GM23338 (cell line): ENCODE data around the gene SLAMF8. TPM values are rescaled to one million over a fixed set of nuclear protein-coding genes. Genes with fewer than 3 reads are reported as not detected.

ENCODE experiments used
- ATAC-seq: fragments of 200-7000 bp; cut with Tn5 transposase; 3 replicates; pipeline ENCODE4 v1.9.1; 2020
- DNase-seq: peaks from one replicate; pipeline ENCODE4 v3.0.0-alpha.2; 2015; ENCODE audit warnings: low spot score
- H2AFZ ChIP-seq: fragments of 200-600 bp; sonication (generic); 2 replicates; pipeline ENCODE4 v1.8.0; 2016; ENCODE audit warnings: antibody characterized with exemption, mild to moderate bottlenecking, moderate library complexity
- H3F3A ChIP-seq: fragments of 200-600 bp; sonication (generic); replicated peaks from 2 replicates; pipeline ENCODE4 v1.8.0; 2017; ENCODE audit warnings: antibody characterized with exemption, mixed run types, low read depth
- H3K27ac ChIP-seq: fragments of 200-600 bp; sonication (generic); 2 replicates; pipeline ENCODE4 v1.6.1; 2016; ENCODE audit warnings: low read depth
- H3K27me3 ChIP-seq: fragments of 200-600 bp; sonication (generic); 2 replicates; pipeline ENCODE4 v1.8.0; 2016; ENCODE audit warnings: mild to moderate bottlenecking, mixed run types, moderate library complexity; ENCODE audit not compliant: insufficient read depth
- H3K36me3 ChIP-seq: fragments of 200-600 bp; sonication (generic); 2 replicates; pipeline ENCODE4 v1.8.0; 2016; ENCODE audit warnings: mild to moderate bottlenecking; ENCODE audit not compliant: insufficient read depth
- H3K4me1 ChIP-seq: fragments of 200-600 bp; sonication (generic); 2 replicates; pipeline ENCODE4 v1.8.0; 2016; ENCODE audit warnings: mild to moderate bottlenecking, moderate library complexity; ENCODE audit not compliant: insufficient read depth
- H3K4me2 ChIP-seq: fragments of 200-600 bp; sonication (generic); 2 replicates; pipeline ENCODE4 v1.7.1; 2017; ENCODE audit warnings: mixed run types
- H3K4me3 ChIP-seq: fragments of 200-600 bp; sonication (generic); 2 replicates; pipeline ENCODE4 v1.6.1; 2016; ENCODE audit warnings: mixed run types
- H3K79me2 ChIP-seq: fragments of 200-600 bp; sonication (generic); replicated peaks from 2 replicates; pipeline ENCODE4 v1.8.0; 2017; ENCODE audit warnings: mild to moderate bottlenecking; ENCODE audit not compliant: insufficient read depth
- H3K9me2 ChIP-seq: fragments of 200-600 bp; sonication (generic); 2 replicates; pipeline ENCODE4 v1.8.0; 2017; ENCODE audit not compliant: insufficient read depth
- H4K20me1 ChIP-seq: fragments of 200-600 bp; sonication (generic); replicated peaks from 2 replicates; pipeline ENCODE4 v1.8.0; 2017; ENCODE audit warnings: mild to moderate bottlenecking; ENCODE audit not compliant: insufficient read depth
- H3K27ac Mint-ChIP-seq: 2 replicates; pipeline ENCODE4 v1.8.0; 2020; ENCODE audit warnings: inconsistent platforms, mild to moderate bottlenecking, moderate library complexity, mixed read lengths
- H3K27me3 Mint-ChIP-seq: 3 replicates; pipeline ENCODE4 v1.8.0; 2022; ENCODE audit warnings: low read depth, mild to moderate bottlenecking, moderate library complexity, mixed read lengths, inconsistent platforms; ENCODE audit not compliant: insufficient read depth, poor library complexity
- H3K36me3 Mint-ChIP-seq: 3 replicates; pipeline ENCODE4 v1.8.0; 2021; ENCODE audit warnings: low read depth, mild to moderate bottlenecking, inconsistent platforms, moderate library complexity, mixed read lengths
- H3K4me1 Mint-ChIP-seq: 3 replicates; pipeline ENCODE4 v1.8.0; 2020; ENCODE audit warnings: mild to moderate bottlenecking, inconsistent platforms, mixed read lengths
- H3K4me3 Mint-ChIP-seq: 3 replicates; pipeline ENCODE4 v1.8.0; 2021; ENCODE audit warnings: moderate library complexity, mild to moderate bottlenecking, inconsistent platforms, mixed read lengths
- H3K9me3 Mint-ChIP-seq: 3 replicates; pipeline ENCODE4 v1.8.0; 2020; ENCODE audit warnings: moderate library complexity, mild to moderate bottlenecking, inconsistent platforms, mixed read lengths
- EZH2 ChIP-seq: fragments of 200-600 bp; sonication (generic); IDR thresholded peaks from one replicate; pipeline ENCODE4 v1.8.0; 2017; ENCODE audit warnings: antibody characterized with exemption, mild to moderate bottlenecking, low read depth; ENCODE audit not compliant: unreplicated experiment
- EZH2phosphoT487 ChIP-seq: fragments of 200-600 bp; sonication (generic); IDR thresholded peaks from one replicate; pipeline ENCODE4 v1.8.1; 2018; ENCODE audit warnings: antibody characterized with exemption; ENCODE audit not compliant: unreplicated experiment
- POLR2AphosphoS5 ChIP-seq: IDR thresholded peaks from 2 replicates; pipeline ENCODE4 v1.6.1; 2016; ENCODE audit warnings: antibody characterized with exemption, low read depth
- STAT1 ChIP-seq: IDR thresholded peaks from one replicate; pipeline ENCODE4 v1.6.1; 2016; ENCODE audit warnings: antibody characterized with exemption; ENCODE audit not compliant: unreplicated experiment
- polyA plus RNA-seq: library from polyadenylated mRNA; unstranded; fragments of >200 nt; fragmentation: Nextera tagmentation; extraction: Ambion mirVana; gene quantifications from 2 replicates; pipeline ENCODE4 v1.2.1, GENCODE V29; 2016
- total RNA-seq: library from RNA; depleted of rRNA; stranded (reverse); fragments of >200 nt; shearing (Covaris generic); gene quantifications from 2 replicates; pipeline ENCODE4 v1.2.3, GENCODE V29; 2014
- TF ChIP-seq, protein P1 (sequence below): IDR thresholded peaks from one replicate; pipeline ENCODE4 v1.6.1; 2018; ENCODE audit warnings: antibody characterized with exemption; ENCODE audit not compliant: unreplicated experiment
- TF ChIP-seq, protein P2 (sequence below), 2 experiments: fragments of 200-600 bp in 1 of 2; sonication (generic) in 1 of 2; conservative IDR thresholded peaks; 2 replicates each; pipeline versions ENCODE4 v1.5.1 to v1.6.1; 2016 to 2017; ENCODE audit warnings: antibody characterized with exemption in 2 of 2, low read depth in 2 of 2, mild to moderate bottlenecking in 2 of 2, moderate library complexity in 1 of 2

SLAMF8 gene
- total and polyA plus RNA-seq, 2 experiments from 2014 or later = not detected

DNA sequence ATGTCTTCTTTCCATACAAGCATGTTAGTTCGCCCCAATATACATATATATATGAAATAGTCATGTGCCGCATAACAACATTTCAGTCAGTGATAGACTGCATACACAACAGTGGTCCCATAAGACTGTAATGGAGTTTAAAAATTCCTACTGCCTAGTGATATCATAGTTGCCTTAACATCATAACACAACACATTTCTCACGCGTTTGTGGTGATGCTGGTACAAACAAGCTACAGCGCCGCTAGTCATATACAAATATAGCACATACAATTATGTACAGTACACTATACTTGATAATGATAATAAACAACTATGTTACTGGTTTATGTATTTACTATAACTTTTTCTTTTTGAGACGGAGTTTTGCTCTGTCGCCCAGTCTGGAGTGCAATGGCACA lies 10.7 kb upstream of the SLAMF8 start (continued):
- TF ChIP-seq, protein P1, sequence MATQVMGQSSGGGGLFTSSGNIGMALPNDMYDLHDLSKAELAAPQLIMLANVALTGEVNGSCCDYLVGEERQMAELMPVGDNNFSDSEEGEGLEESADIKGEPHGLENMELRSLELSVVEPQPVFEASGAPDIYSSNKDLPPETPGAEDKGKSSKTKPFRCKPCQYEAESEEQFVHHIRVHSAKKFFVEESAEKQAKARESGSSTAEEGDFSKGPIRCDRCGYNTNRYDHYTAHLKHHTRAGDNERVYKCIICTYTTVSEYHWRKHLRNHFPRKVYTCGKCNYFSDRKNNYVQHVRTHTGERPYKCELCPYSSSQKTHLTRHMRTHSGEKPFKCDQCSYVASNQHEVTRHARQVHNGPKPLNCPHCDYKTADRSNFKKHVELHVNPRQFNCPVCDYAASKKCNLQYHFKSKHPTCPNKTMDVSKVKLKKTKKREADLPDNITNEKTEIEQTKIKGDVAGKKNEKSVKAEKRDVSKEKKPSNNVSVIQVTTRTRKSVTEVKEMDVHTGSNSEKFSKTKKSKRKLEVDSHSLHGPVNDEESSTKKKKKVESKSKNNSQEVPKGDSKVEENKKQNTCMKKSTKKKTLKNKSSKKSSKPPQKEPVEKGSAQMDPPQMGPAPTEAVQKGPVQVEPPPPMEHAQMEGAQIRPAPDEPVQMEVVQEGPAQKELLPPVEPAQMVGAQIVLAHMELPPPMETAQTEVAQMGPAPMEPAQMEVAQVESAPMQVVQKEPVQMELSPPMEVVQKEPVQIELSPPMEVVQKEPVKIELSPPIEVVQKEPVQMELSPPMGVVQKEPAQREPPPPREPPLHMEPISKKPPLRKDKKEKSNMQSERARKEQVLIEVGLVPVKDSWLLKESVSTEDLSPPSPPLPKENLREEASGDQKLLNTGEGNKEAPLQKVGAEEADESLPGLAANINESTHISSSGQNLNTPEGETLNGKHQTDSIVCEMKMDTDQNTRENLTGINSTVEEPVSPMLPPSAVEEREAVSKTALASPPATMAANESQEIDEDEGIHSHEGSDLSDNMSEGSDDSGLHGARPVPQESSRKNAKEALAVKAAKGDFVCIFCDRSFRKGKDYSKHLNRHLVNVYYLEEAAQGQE = no peak
- no peak for TF ChIP-seq POLR2AphosphoS5

DNA sequence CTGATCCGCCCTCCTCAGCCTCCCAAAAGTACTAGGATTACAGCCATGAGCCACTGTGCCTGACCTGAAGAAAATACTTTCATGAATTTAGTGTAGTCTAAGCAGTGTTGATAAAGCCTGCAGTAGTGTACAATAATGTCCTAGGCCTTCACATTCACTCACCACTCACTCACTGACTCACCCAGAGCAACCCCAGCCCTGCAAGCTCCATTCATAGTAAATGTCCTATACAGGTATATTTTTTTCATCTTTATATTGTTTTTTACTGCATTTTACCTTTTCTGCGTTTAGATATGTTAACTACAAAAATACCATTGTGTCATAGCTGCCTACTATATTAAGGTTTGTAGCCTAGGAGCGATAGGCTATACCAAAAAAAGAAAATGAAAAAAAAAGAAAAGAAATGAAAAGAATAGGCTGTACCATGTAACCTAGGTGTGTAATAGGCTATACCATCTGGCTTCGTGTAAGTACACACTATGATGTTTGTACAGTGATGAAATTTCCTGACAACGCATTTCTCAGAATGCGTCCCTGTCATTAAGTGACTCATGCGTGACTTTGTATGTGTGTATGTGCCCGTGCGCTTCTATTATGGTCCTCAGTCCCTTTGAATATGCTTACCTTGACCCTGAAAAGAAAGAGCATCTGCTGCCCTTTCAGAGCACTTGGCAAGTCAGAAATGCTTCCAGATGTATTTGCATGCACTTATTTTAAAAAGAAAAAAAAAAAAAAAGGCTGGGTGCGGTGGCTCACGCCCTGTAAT lies 9.2 kb upstream of the SLAMF8 start:
- no peaks in the 10 kb centered on the region for H3K36me3 ChIP-seq
- no peak for TF ChIP-seq EZH2
- no peak for TF ChIP-seq POLR2AphosphoS5
- no peak for TF ChIP-seq STAT1
- TF ChIP-seq, protein P1 = no peak
- no peak for TF ChIP-seq EZH2phosphoT487
- TF ChIP-seq, protein P2, sequence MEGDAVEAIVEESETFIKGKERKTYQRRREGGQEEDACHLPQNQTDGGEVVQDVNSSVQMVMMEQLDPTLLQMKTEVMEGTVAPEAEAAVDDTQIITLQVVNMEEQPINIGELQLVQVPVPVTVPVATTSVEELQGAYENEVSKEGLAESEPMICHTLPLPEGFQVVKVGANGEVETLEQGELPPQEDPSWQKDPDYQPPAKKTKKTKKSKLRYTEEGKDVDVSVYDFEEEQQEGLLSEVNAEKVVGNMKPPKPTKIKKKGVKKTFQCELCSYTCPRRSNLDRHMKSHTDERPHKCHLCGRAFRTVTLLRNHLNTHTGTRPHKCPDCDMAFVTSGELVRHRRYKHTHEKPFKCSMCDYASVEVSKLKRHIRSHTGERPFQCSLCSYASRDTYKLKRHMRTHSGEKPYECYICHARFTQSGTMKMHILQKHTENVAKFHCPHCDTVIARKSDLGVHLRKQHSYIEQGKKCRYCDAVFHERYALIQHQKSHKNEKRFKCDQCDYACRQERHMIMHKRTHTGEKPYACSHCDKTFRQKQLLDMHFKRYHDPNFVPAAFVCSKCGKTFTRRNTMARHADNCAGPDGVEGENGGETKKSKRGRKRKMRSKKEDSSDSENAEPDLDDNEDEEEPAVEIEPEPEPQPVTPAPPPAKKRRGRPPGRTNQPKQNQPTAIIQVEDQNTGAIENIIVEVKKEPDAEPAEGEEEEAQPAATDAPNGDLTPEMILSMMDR (conservative IDR thresholded peaks at IDR 0.05; ENCODE audit: low read depth in 2 of 2) = no peak
- no peak overlapping the region for H3K4me2 ChIP-seq
- DNase-seq (no peak), ATAC-seq (no peak)
- no peak overlapping the region for H3K27ac Mint-ChIP-seq
- peaks cover 4% of the 10 kb centered on the region; the same call in 2 of the 3 replicates for H3K4me1 Mint-ChIP-seq
- no peak overlapping the region for H3K4me3 Mint-ChIP-seq
- H3K9me2 ChIP-seq = peaks cover 7% of the 10 kb centered on the region; the same call in 1 of the 2 replicates
- H4K20me1 ChIP-seq = no peaks in the 10 kb centered on the region
- peaks cover 3% of the 10 kb centered on the region for H3K27me3 Mint-ChIP-seq
- no peaks in the 10 kb centered on the region; the same call in 2 of the 3 replicates for H3K9me3 Mint-ChIP-seq
- no peak overlapping the region for H3K27ac ChIP-seq
- no peaks in the 10 kb centered on the region for H3K36me3 Mint-ChIP-seq
- no peaks in the 10 kb centered on the region; the same call in 1 of the 2 replicates for H3K4me1 ChIP-seq
- H3K4me3 ChIP-seq = no peak overlapping the region
- no peaks in the 10 kb centered on the region for H3K79me2 ChIP-seq
- no peaks in the 10 kb centered on the region for H3F3A ChIP-seq
- peak overlapping the region; percentile 96 for H2AFZ ChIP-seq
- no peaks in the 10 kb centered on the region for H3K27me3 ChIP-seq
